COLO829 (cell line): ENCODE measurements around the gene PRSS50.

Experiments used
- DNase-seq: peaks from one replicate; pipeline ENCODE4 v3.0.0; 2012; ENCODE audit warnings: low spot score

PRSS50 gene

GRCh38 chr3:46670000-46670890 lies 47.4 kb downstream of the PRSS50 start:
- DNase-seq: no peak

GRCh38 chr3:46669191-46669999 lies 48.3 kb downstream of the PRSS50 start:
- no peak for DNase-seq

GRCh38 chr3:46668591-46668990 lies 49.1 kb downstream of the PRSS50 start:
- no peak for DNase-seq

GRCh38 chr3:46668116-46668515 lies 49.6 kb downstream of the PRSS50 start:
- DNase-seq: no peak

GRCh38 chr3:46667657-46668056 lies 50.0 kb downstream of the PRSS50 start:
- DNase-seq: no peak

GRCh38 chr3:46667061-46667621 lies 50.5 kb downstream of the PRSS50 start:
- no peak for DNase-seq

GRCh38 chr3:46666453-46666845 lies 51.2 kb downstream of the PRSS50 start:
- no peak for DNase-seq

GRCh38 chr3:46665763-46666452 lies 51.8 kb downstream of the PRSS50 start:
- DNase-seq: no peak

- no peak for DNase-seq
Measured at GRCh38 chr3:46664971-46665762, 52.5 kb downstream of the PRSS50 start.

- DNase-seq: no peak
Measured at GRCh38 chr3:46664188-46664970, 53.3 kb downstream of the PRSS50 start.

- DNase-seq: no peak
Measured at GRCh38 chr3:46663591-46664135, 54.0 kb downstream of the PRSS50 start.

GRCh38 chr3:46662771-46663551 lies 54.7 kb downstream of the PRSS50 start:
- no peak for DNase-seq
